ENCODE data around the gene PRICKLE1.

PRICKLE1 gene

DNA sequence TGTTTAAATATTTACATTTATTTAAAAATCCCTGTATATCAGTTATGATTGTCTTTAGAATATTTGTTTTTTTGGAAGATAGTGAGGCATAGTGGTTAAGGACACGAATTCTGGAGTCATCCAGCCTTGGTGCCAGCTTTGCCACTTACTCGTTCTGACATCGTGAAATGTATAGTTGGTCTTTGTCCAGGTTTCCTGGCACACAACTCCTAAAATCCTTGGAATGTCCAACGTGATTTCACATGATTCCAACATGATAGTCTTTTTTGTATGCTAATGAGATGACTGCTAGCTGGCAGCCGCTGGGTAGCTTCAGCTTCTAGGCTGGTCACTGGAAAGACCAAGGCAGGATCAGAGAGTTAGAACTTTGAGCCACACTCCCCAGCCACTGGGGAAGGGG is 64.8 kb downstream of the PRICKLE1 start:
- DNase-seq (ENCODE audit: low read depth, low spot score): no peak
- Histone ChIP-seq H3K27ac (ENCODE audit: low read length) (no peak overlapping the region), H3K9me3 (ENCODE audit: control insufficient read depth, insufficient read depth, low read length) (no peaks in the 10 kb centered on the region), H3K36me3 (ENCODE audit: control insufficient read depth, insufficient read depth, low read length) (no peaks in the 10 kb centered on the region), H3K4me3 (ENCODE audit: low read length) (no peak overlapping the region), H3K27me3 (ENCODE audit: control insufficient read depth, insufficient read depth, low read length) (no peaks in the 10 kb centered on the region), H3K4me1 (ENCODE audit: control insufficient read depth, insufficient read depth, low read length) (no peaks in the 10 kb centered on the region)
- WGBS (ENCODE audit: insufficient coverage, insufficient read length): no CpG with 5 or more reads among the region's 5 CpGs

DNA sequence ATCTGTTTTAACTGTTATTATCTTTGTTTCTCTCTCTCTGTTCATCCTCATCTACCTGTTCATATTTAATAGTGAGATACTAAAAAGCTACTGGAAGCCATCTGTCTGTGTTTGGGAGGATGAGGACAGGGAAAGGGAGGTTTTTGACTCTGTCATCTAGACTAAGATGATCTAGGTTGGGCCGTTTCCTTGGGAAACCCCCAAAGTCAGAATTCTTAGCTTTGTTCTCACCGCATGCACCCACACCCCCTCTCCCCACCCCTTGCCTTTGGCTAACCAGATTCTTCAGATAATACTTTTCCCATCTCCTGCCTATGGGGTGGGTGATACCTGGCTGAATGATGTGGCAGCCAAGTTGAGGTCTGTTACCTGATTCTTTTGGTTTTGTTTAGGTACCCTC is 73.0 kb downstream of the PRICKLE1 start:
- H3K4me1 ChIP-seq (ENCODE audit: control insufficient read depth, insufficient read depth, low read length): no peaks in the 10 kb centered on the region
- no peak overlapping the region for H3K4me3 ChIP-seq (ENCODE audit: low read length)
- WGBS (ENCODE audit: insufficient coverage, insufficient read length): no CpG with 5 or more reads among the region's 2 CpGs
- H3K36me3 ChIP-seq (ENCODE audit: control insufficient read depth, insufficient read depth, low read length): no peaks in the 10 kb centered on the region
- H3K27ac ChIP-seq (ENCODE audit: low read length): no peak overlapping the region
- no peaks in the 10 kb centered on the region for H3K27me3 ChIP-seq (ENCODE audit: control insufficient read depth, insufficient read depth, low read length)
- no peaks in the 10 kb centered on the region for H3K9me3 ChIP-seq (ENCODE audit: control insufficient read depth, insufficient read depth, low read length)
- DNase-seq (ENCODE audit: low read depth, low spot score): no peak

DNA sequence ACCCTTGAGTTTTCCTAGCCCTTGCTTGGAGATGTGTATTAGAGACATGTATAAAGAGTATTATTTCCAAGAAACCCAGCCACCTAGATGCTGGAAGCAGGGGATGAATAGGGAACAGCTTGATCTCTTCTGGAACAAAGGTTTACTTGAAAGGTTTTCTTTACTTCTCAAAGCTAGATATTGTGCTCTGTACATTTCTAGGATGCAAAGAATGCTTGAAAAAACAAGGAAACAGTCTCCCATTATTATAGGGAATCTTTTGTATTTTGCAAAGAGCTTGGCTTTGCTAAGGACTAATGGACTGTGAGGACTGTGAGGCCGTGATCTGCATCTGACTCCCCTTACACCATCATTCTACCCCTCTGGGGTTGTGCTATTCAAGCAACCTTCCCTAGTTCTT is 77.9 kb downstream of the PRICKLE1 start:
- Histone ChIP-seq H3K9me3 (ENCODE audit: control insufficient read depth, insufficient read depth, low read length) (no peaks in the 10 kb centered on the region), H3K36me3 (ENCODE audit: control insufficient read depth, insufficient read depth, low read length) (no peaks in the 10 kb centered on the region), H3K27ac (ENCODE audit: low read length) (no peak overlapping the region), H3K4me1 (ENCODE audit: control insufficient read depth, insufficient read depth, low read length) (peaks cover 2% of the 10 kb centered on the region; the same call in 1 of the 2 replicates), H3K27me3 (ENCODE audit: control insufficient read depth, insufficient read depth, low read length) (no peaks in the 10 kb centered on the region), H3K4me3 (ENCODE audit: low read length) (no peak overlapping the region)
- DNase-seq (ENCODE audit: low read depth, low spot score): no peak
- no CpG with 5 or more reads among the region's 1 CpG for WGBS (ENCODE audit: insufficient coverage, insufficient read length)

- H3K27me3 ChIP-seq (ENCODE audit: control insufficient read depth, insufficient read depth, low read length): no peaks in the 10 kb centered on the region
- H3K9me3 ChIP-seq (ENCODE audit: control insufficient read depth, insufficient read depth, low read length): no peaks in the 10 kb centered on the region
- DNase-seq (ENCODE audit: low read depth, low spot score): no peak
- H3K4me3 ChIP-seq (ENCODE audit: low read length): no peak overlapping the region
- H3K27ac ChIP-seq (ENCODE audit: low read length): no peak overlapping the region
- no peaks in the 10 kb centered on the region for H3K36me3 ChIP-seq (ENCODE audit: control insufficient read depth, insufficient read depth, low read length)
- peaks cover 2% of the 10 kb centered on the region; the same call in 1 of the 2 replicates for H3K4me1 ChIP-seq (ENCODE audit: control insufficient read depth, insufficient read depth, low read length)
Observed at GRCh38 chr12:42510823-42511222, 78.7 kb downstream of the PRICKLE1 start.

GRCh38 chr12:42508913-42509460 is 80.6 kb downstream of the PRICKLE1 start:
- no peak overlapping the region for H3K4me3 ChIP-seq (ENCODE audit: low read length)
- H3K9me3 ChIP-seq (ENCODE audit: control insufficient read depth, insufficient read depth, low read length): no peaks in the 10 kb centered on the region
- no peaks in the 10 kb centered on the region for H3K36me3 ChIP-seq (ENCODE audit: control insufficient read depth, insufficient read depth, low read length)
- peaks cover 2% of the 10 kb centered on the region; the same call in 1 of the 2 replicates for H3K4me1 ChIP-seq (ENCODE audit: control insufficient read depth, insufficient read depth, low read length)
- no CpG with 5 or more reads among the region's 5 CpGs for WGBS (ENCODE audit: insufficient coverage, insufficient read length)
- H3K27ac ChIP-seq (ENCODE audit: low read length): no peak overlapping the region
- DNase-seq (ENCODE audit: low read depth, low spot score): no peak
- H3K27me3 ChIP-seq (ENCODE audit: control insufficient read depth, insufficient read depth, low read length): no peaks in the 10 kb centered on the region

DNA sequence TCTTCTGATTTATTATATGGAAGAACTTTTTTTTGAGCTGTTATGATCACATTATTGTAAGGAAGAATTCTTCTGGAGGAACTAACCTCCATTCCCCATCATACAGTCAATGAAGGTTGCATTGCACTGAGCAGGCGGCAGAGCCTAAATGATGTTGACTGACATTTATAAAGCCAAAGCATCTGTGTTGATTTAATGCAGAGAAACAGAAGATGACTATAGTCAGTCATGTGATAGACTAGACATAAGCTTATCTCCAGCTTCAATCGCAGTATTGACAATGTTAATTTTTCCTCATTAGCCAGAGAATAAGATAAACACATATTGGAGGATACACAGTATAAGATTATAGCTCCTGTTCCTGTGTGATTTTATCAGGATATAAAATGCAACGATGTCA is 82.0 kb downstream of the PRICKLE1 start:
- WGBS (ENCODE audit: insufficient coverage, insufficient read length): no CpG with 5 or more reads among the region's 3 CpGs

DNA sequence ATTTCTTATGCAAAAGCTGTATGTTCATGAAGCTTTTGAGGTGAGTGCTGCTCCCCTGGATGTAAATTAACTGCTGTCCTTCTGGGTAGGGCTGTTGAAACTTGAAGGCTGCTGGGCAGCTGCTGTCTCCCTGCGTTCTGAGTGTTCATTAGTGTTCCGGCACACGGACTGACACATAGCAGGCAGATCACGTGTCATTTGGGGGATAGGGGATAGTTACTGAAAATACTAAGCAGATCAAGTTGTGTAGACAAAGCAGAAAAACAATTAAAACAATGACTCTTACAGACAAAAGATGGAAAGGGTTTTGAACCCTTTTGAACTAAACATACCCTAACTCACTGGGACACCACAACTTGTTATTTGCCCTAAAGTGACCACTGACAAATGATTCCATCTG is 82.5 kb downstream of the PRICKLE1 start:
- H3K4me3 ChIP-seq (ENCODE audit: low read length): no peak overlapping the region
- H3K36me3 ChIP-seq (ENCODE audit: control insufficient read depth, insufficient read depth, low read length): no peaks in the 10 kb centered on the region
- no peak overlapping the region for H3K27ac ChIP-seq (ENCODE audit: low read length)
- DNase-seq (ENCODE audit: low read depth, low spot score): no peak
- no peaks in the 10 kb centered on the region for H3K27me3 ChIP-seq (ENCODE audit: control insufficient read depth, insufficient read depth, low read length)
- no peaks in the 10 kb centered on the region for H3K9me3 ChIP-seq (ENCODE audit: control insufficient read depth, insufficient read depth, low read length)
- peaks cover 2% of the 10 kb centered on the region; the same call in 1 of the 2 replicates for H3K4me1 ChIP-seq (ENCODE audit: control insufficient read depth, insufficient read depth, low read length)
- WGBS (ENCODE audit: insufficient coverage, insufficient read length): no CpG with 5 or more reads among the region's 4 CpGs

More for the DNA sequence above, 82.0 kb downstream of the PRICKLE1 start:
- Histone ChIP-seq H3K9me3 (ENCODE audit: control insufficient read depth, insufficient read depth, low read length) (no peaks in the 10 kb centered on the region), H3K4me1 (ENCODE audit: control insufficient read depth, insufficient read depth, low read length) (peaks cover 2% of the 10 kb centered on the region; the same call in 1 of the 2 replicates), H3K36me3 (ENCODE audit: control insufficient read depth, insufficient read depth, low read length) (no peaks in the 10 kb centered on the region), H3K27ac (ENCODE audit: low read length) (no peak overlapping the region), H3K4me3 (ENCODE audit: low read length) (no peak overlapping the region), H3K27me3 (ENCODE audit: control insufficient read depth, insufficient read depth, low read length) (no peaks in the 10 kb centered on the region)
- no peak for DNase-seq (ENCODE audit: low read depth, low spot score)

- no peak overlapping the region for H3K4me3 ChIP-seq (ENCODE audit: low read length)
- no peak overlapping the region for H3K27ac ChIP-seq (ENCODE audit: low read length)
- no peaks in the 10 kb centered on the region for H3K36me3 ChIP-seq (ENCODE audit: control insufficient read depth, insufficient read depth, low read length)
- no peak for DNase-seq (ENCODE audit: low read depth, low spot score)
- H3K9me3 ChIP-seq (ENCODE audit: control insufficient read depth, insufficient read depth, low read length): no peaks in the 10 kb centered on the region
- no peaks in the 10 kb centered on the region for H3K4me1 ChIP-seq (ENCODE audit: control insufficient read depth, insufficient read depth, low read length)
- WGBS (ENCODE audit: insufficient coverage, insufficient read length): no CpG with 5 or more reads among the region's 5 CpGs
- no peaks in the 10 kb centered on the region for H3K27me3 ChIP-seq (ENCODE audit: control insufficient read depth, insufficient read depth, low read length)
Observed at GRCh38 chr12:42504049-42504448, 85.5 kb downstream of the PRICKLE1 start.

- no peak for DNase-seq (ENCODE audit: low read depth, low spot score)
- H3K4me1 ChIP-seq (ENCODE audit: control insufficient read depth, insufficient read depth, low read length): no peaks in the 10 kb centered on the region
- WGBS (ENCODE audit: insufficient coverage, insufficient read length): no CpG with 5 or more reads among the region's 6 CpGs
Observed at GRCh38 chr12:42502682-42503081, 86.9 kb downstream of the PRICKLE1 start.

DNA sequence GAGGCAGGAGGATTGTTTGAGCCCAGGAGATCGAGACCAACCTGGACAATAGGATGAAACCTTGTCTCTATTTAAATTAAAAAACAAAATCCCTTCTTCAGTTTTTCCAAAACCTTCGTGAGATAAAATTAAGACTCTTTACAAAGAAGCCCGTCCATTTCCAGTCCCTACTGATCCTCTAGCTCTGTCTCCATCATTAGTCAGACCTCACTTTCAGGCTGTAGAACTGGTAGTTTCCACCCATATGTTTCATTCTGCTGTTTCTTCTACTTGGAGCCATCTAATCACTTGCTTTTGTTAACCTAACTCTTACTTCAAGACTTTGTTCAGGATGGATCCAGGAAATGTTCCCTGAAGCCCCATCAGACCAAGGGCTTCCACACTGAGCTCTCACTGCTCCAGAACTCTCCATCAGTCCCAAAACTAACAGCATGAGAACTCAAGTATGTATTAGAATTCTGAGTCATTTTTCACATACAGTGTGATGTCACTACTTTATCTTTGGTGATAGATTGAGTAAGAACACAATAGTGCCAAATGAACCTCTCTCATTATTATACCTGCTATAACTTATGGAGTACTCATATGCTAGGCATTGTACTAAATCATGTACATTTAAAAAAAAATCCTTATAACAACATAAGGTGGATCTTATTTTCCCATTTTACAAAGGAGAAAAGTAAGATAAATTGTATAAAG is 90.8 kb downstream of the PRICKLE1 start:
- no CpG with 5 or more reads among the region's 3 CpGs for WGBS (ENCODE audit: insufficient coverage, insufficient read length)
- Histone ChIP-seq H3K4me3 (ENCODE audit: low read length) (no peak overlapping the region), H3K27me3 (ENCODE audit: control insufficient read depth, insufficient read depth, low read length) (no peaks in the 10 kb centered on the region), H3K9me3 (ENCODE audit: control insufficient read depth, insufficient read depth, low read length) (no peaks in the 10 kb centered on the region), H3K4me1 (ENCODE audit: control insufficient read depth, insufficient read depth, low read length) (no peaks in the 10 kb centered on the region), H3K27ac (ENCODE audit: low read length) (no peak overlapping the region), H3K36me3 (ENCODE audit: control insufficient read depth, insufficient read depth, low read length) (no peaks in the 10 kb centered on the region)
- DNase-seq (ENCODE audit: low read depth, low spot score): no peak

More at GRCh38 chr12:42502682-42503081, 86.9 kb downstream of the PRICKLE1 start:
- Histone ChIP-seq H3K4me3 (ENCODE audit: low read length) (no peak overlapping the region), H3K36me3 (ENCODE audit: control insufficient read depth, insufficient read depth, low read length) (no peaks in the 10 kb centered on the region), H3K27ac (ENCODE audit: low read length) (no peak overlapping the region), H3K27me3 (ENCODE audit: control insufficient read depth, insufficient read depth, low read length) (no peaks in the 10 kb centered on the region), H3K9me3 (ENCODE audit: control insufficient read depth, insufficient read depth, low read length) (no peaks in the 10 kb centered on the region)

DNA sequence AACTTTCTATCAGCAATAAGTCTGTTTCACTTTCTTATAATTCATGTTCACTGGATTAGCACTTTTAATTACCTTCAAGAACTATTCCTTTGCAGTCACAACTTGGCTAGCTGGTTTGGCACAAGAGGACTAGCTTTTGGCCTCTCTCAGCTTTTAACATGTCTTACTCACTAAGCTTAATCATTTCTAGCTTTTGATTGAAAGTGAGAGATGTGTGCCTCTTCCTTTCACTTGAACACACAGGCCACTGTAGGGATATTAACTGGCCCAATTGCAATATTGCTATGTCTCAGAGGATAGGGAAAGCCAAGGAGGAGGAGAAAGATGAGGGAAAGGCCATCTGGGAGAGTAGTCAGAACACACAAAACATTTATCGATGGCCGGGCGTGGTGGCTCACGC is 92.7 kb downstream of the PRICKLE1 start:
- Histone ChIP-seq H3K27ac (ENCODE audit: low read length) (no peak overlapping the region), H3K9me3 (ENCODE audit: control insufficient read depth, insufficient read depth, low read length) (no peaks in the 10 kb centered on the region), H3K27me3 (ENCODE audit: control insufficient read depth, insufficient read depth, low read length) (no peaks in the 10 kb centered on the region), H3K4me3 (ENCODE audit: low read length) (no peak overlapping the region), H3K4me1 (ENCODE audit: control insufficient read depth, insufficient read depth, low read length) (no peaks in the 10 kb centered on the region), H3K36me3 (ENCODE audit: control insufficient read depth, insufficient read depth, low read length) (no peaks in the 10 kb centered on the region)
- no CpG with 5 or more reads among the region's 4 CpGs for WGBS (ENCODE audit: insufficient coverage, insufficient read length)
- no peak for DNase-seq (ENCODE audit: low read depth, low spot score)

Data from iPS DF 6.9 (cell line).